ENCODE measurements around the gene CYB5R4.

The CYB5R4 gene, protein sequence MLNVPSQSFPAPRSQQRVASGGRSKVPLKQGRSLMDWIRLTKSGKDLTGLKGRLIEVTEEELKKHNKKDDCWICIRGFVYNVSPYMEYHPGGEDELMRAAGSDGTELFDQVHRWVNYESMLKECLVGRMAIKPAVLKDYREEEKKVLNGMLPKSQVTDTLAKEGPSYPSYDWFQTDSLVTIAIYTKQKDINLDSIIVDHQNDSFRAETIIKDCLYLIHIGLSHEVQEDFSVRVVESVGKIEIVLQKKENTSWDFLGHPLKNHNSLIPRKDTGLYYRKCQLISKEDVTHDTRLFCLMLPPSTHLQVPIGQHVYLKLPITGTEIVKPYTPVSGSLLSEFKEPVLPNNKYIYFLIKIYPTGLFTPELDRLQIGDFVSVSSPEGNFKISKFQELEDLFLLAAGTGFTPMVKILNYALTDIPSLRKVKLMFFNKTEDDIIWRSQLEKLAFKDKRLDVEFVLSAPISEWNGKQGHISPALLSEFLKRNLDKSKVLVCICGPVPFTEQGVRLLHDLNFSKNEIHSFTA

DNA sequence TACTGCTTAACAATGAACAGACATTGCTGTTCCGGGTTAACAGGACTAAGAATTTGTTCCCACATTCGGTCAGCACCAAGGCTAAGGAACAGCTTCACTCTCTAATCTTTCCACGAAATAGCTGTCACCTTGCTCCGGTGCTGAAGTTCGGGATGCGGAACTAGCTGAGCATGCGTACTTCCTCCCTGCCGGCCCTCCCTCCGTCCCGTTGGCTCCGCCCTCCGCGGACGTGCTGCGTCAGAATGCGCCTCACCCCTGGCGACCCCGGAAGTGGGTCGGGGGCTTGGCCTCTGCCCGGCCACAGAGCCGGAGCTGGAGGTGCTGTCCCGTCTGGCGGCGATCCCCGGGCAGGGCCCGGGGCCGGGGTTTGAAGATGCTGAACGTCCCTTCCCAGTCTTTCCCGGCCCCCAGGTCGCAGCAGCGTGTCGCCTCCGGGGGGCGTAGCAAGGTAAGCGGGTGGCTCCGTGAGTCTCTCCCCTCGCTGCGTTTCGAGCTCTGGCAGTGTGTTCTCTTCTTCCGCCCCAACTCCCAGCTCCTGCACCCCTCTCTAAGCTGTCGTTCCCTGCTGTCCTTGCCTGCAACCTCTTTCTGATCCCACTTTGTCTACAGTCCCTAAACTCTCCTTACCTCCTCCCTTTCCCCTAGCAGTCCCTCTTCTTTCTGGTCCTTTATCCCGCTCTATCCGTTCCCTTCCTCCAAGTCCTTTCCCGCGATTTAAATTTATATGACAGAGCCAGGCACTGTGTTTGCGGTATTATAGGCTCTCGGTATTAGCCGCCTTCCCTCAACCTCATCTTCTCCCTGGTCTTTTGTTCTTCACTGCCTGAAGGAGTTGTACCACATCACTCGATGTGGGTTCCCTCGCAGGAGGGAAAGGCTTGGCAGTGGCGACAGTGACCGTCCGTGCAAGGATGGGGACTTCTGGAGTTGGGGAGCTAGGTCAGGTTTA, at the start of gene CYB5R4:
CYB5R4 (plus strand) TSS at position 280 of the 949 bp plus-strand sequence; CDS start at position 374, 94 bp downstream.
- DNase-seq (ENCODE audit: low read depth) = peak; percentile 96
- peak within 1 kb of the TSS; percentile 94 for H3K4me3 ChIP-seq (ENCODE audit: low read depth, low read length)
- TF ChIP-seq POLR2A (IDR thresholded peaks at IDR 0.05; ENCODE audit: extremely low read depth, insufficient read length) (peak; percentile 95), MYC (IDR thresholded peaks at IDR 0.05; ENCODE audit: low read depth, low read length) (peak; percentile 42; the same call in 1 of the 2 replicates)
- TF ChIP-seq, protein P1, sequence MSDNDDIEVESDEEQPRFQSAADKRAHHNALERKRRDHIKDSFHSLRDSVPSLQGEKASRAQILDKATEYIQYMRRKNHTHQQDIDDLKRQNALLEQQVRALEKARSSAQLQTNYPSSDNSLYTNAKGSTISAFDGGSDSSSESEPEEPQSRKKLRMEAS (IDR thresholded peaks at IDR 0.05; ENCODE audit: low read depth, low read length) = peak; percentile 89
- TF ChIP-seq, protein P2, sequence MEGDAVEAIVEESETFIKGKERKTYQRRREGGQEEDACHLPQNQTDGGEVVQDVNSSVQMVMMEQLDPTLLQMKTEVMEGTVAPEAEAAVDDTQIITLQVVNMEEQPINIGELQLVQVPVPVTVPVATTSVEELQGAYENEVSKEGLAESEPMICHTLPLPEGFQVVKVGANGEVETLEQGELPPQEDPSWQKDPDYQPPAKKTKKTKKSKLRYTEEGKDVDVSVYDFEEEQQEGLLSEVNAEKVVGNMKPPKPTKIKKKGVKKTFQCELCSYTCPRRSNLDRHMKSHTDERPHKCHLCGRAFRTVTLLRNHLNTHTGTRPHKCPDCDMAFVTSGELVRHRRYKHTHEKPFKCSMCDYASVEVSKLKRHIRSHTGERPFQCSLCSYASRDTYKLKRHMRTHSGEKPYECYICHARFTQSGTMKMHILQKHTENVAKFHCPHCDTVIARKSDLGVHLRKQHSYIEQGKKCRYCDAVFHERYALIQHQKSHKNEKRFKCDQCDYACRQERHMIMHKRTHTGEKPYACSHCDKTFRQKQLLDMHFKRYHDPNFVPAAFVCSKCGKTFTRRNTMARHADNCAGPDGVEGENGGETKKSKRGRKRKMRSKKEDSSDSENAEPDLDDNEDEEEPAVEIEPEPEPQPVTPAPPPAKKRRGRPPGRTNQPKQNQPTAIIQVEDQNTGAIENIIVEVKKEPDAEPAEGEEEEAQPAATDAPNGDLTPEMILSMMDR (IDR thresholded peaks at IDR 0.05; ENCODE audit: low read depth, low read length) = peak; percentile 33

DNA sequence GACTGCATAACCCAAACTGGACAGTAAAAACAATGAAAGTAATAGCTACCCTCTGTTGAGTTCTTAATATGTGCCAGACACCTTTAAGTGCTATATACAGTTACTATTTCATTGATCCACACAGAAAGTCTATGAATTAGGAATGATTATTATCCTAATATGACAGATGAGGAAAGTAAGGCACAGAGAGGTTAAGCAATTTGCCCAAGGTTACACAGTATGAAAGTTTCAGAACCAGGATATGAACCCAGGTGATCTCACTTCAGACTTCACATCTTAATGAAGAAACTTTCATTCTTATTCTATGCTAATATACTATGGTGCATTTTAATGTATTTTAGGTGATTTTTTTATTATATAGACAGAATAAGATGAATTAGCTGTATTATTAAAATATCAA, 46.9 kb upstream of the CYB5R4 start:
- H3K4me3 ChIP-seq (ENCODE audit: low read depth, low read length) = no peak overlapping the region
- TF ChIP-seq POLR2A (IDR thresholded peaks at IDR 0.05; ENCODE audit: extremely low read depth, insufficient read length) (no peak), MYC (IDR thresholded peaks at IDR 0.05; ENCODE audit: low read depth, low read length) (no peak)
- TF ChIP-seq, protein P1 (IDR thresholded peaks at IDR 0.05; ENCODE audit: low read depth, low read length) = no peak
- TF ChIP-seq, protein P2 (IDR thresholded peaks at IDR 0.05; ENCODE audit: low read depth, low read length) = no peak
- DNase-seq (ENCODE audit: low read depth) = no peak

DNA sequence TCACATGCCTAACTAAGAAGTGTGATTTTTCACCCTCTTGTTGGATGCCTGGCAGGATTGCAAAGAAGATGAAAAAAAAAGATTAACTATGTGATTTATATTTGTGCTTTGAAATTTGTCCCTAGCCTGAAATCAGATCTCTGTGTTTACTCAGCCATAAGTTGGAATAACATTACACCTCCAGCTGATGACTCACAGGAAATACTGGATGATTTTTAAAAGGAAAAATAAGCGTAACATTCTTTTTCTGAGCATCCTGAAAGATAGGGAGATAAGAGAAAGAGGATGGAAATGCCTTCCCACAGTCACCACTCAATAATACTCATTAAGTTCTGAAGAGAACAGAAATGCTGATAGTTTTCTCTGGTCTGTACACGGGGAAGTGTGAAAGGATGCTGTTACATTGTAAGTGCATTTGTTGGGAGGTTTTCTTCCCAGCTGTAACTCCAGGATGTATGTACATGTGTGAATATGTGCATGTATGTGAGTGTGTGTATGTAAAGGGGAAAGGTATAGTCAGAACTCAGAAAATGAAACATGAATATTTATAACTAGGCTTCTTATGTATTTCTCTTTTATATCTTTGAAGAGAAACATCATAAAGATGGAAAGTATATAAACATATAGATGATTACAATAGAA, 43.7 kb upstream of the CYB5R4 start:
- DNase-seq (ENCODE audit: low read depth) = no peak
- no peak overlapping the region for H3K4me3 ChIP-seq (ENCODE audit: low read depth, low read length)
- TF ChIP-seq, protein P1 (IDR thresholded peaks at IDR 0.05; ENCODE audit: low read depth, low read length) = no peak

DNA sequence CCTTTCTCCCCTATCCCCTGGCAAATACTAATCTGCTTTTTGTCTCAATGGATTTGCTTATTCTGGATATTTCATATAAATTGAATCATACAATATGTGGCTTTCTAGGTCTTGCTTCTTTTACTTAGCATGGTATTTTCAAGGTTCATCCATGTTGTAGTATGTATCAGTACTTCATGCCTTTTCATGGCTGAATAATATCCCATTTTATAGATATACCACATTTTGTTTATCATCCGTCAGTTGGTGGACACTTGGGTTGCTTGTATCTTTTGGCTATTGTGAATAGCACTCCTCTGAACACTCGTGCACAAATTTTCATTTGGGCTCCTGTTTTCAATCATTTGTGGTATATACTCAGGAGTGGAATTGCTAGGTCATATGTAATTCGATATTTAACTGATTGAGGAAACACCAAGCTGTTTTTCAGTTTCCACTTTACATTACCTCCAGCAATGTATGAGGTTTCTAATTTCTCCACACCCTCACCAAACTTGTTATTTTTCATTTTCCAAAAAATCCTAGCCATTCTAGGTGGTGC, 36.8 kb upstream of the CYB5R4 start:
- DNase-seq (ENCODE audit: low read depth) = no peak
- TF ChIP-seq, protein P1 (IDR thresholded peaks at IDR 0.05; ENCODE audit: low read depth, low read length) = no peak
- TF ChIP-seq POLR2A (IDR thresholded peaks at IDR 0.05; ENCODE audit: extremely low read depth, insufficient read length) = no peak
- TF ChIP-seq MYC (IDR thresholded peaks at IDR 0.05; ENCODE audit: low read depth, low read length) = no peak
- TF ChIP-seq, protein P2 (IDR thresholded peaks at IDR 0.05; ENCODE audit: low read depth, low read length) = no peak

DNA sequence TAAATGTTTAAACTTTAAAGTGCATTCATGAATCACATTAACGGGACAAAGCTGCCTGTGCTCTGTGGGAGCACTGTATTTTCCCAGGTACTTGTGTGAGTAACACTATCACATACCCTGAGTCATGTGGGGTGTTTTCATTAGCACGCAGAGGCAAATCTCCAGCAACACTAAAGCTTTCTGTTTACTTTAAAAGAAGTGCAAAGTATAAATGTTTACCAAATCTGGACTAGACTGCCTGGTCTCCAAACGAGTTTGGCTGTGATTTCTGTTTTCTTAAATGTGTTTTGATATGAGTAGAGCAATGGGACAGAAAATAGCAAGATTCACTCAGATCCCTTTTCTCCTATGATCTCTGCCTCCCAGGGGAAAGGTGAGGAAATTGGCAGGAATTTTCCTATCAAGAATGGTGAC, 35.1 kb upstream of the CYB5R4 start:
- H3K4me3 ChIP-seq (ENCODE audit: low read depth, low read length) = no peak overlapping the region
- DNase-seq (ENCODE audit: low read depth) = no peak
- TF ChIP-seq, protein P2 (IDR thresholded peaks at IDR 0.05; ENCODE audit: low read depth, low read length) = no peak
- TF ChIP-seq POLR2A (IDR thresholded peaks at IDR 0.05; ENCODE audit: extremely low read depth, insufficient read length) = no peak
- TF ChIP-seq, protein P1 (IDR thresholded peaks at IDR 0.05; ENCODE audit: low read depth, low read length) = no peak
- no peak for TF ChIP-seq MYC (IDR thresholded peaks at IDR 0.05; ENCODE audit: low read depth, low read length)

More for the DNA sequence above, 36.8 kb upstream of the CYB5R4 start:
- H3K4me3 ChIP-seq (ENCODE audit: low read depth, low read length) = no peak overlapping the region

All from NB4 (cell line).